NCI-H2196 (cell line): ENCODE results near the gene AOX1.
"Not testable (repeated sequence)": the region's sequence is repeated elsewhere in the genome, so short reads cannot be mapped to it uniquely, and the experiment has no call there.

Source experiments
- DNase-seq: peaks from one replicate; lab custom pipeline; 2025; ENCODE audit not compliant: unreplicated experiment; lab: John Stamatoyannopoulos, UW

AOX1 gene

GRCh38 chr2:200625282-200625681 lies 39.5 kb downstream of the AOX1 start:
- no peak for DNase-seq

GRCh38 chr2:200625958-200626363 lies 40.1 kb downstream of the AOX1 start:
- DNase-seq = no peak

- no peak for DNase-seq
Observed at GRCh38 chr2:200627110-200627770, 41.4 kb downstream of the AOX1 start.

- not testable (repeated sequence) for DNase-seq
Observed at GRCh38 chr2:200628461-200628860, 42.6 kb downstream of the AOX1 start.

- no peak for DNase-seq
Observed at GRCh38 chr2:200631287-200631686, 45.5 kb downstream of the AOX1 start.

GRCh38 chr2:200634231-200634964 lies 48.6 kb downstream of the AOX1 start:
- DNase-seq = no peak

GRCh38 chr2:200635251-200635650 lies 49.4 kb downstream of the AOX1 start:
- DNase-seq = no peak

- no peak for DNase-seq
Observed at GRCh38 chr2:200637901-200638300, 52.1 kb downstream of the AOX1 start.

- DNase-seq = no peak
Observed at GRCh38 chr2:200640176-200640575, 54.4 kb downstream of the AOX1 start.

- DNase-seq = no peak
Observed at GRCh38 chr2:200640901-200641300, 55.1 kb downstream of the AOX1 start.

- DNase-seq = not testable (repeated sequence)
Observed at GRCh38 chr2:200648518-200649281, 62.9 kb downstream of the AOX1 start.

GRCh38 chr2:200649724-200650123 lies 63.9 kb downstream of the AOX1 start:
- DNase-seq = no peak

GRCh38 chr2:200650195-200650594 lies 64.4 kb downstream of the AOX1 start:
- DNase-seq = no peak

GRCh38 chr2:200652158-200652557 lies 66.3 kb downstream of the AOX1 start:
- no peak for DNase-seq

- DNase-seq = no peak
Observed at GRCh38 chr2:200653021-200653420, 67.2 kb downstream of the AOX1 start.

GRCh38 chr2:200654823-200655222 lies 69.0 kb downstream of the AOX1 start:
- no peak for DNase-seq

GRCh38 chr2:200655918-200656580 lies 70.2 kb downstream of the AOX1 start:
- DNase-seq = no peak

GRCh38 chr2:200658278-200658864 lies 72.6 kb downstream of the AOX1 start:
- no peak for DNase-seq

GRCh38 chr2:200659410-200659809 lies 73.6 kb downstream of the AOX1 start:
- no peak for DNase-seq

- DNase-seq = no peak
Observed at GRCh38 chr2:200661477-200661876, 75.7 kb downstream of the AOX1 start.

- no peak for DNase-seq
Observed at GRCh38 chr2:200662727-200663126, 76.9 kb downstream of the AOX1 start.
